GM12865 (cell line): Measurements from ENCODE around the gene GMPR2.
"Not testable (repeated sequence)": the region's sequence is repeated elsewhere in the genome, so short reads cannot be mapped to it uniquely, and the experiment has no call there.

ENCODE experiments used
- DNase-seq: peaks from one replicate; pipeline ENCODE4 v3.0.0; 2010; ENCODE audit warnings: low read depth
- H3K4me3 ChIP-seq: 2 replicates; pipeline ENCODE4 v1.5.1; 2011; ENCODE audit warnings: mild to moderate bottlenecking, low read depth, low read length, control low read depth
- TF ChIP-seq, protein P1 (sequence below): IDR thresholded peaks from 2 replicates; pipeline ENCODE4 v1.5.1; 2011; ENCODE audit warnings: low read length, control low read depth, low read depth, inconsistent platforms; ENCODE audit not compliant: insufficient read depth; ENCODE audit errors: missing control alignments

Gene GMPR2

GRCh38 chr14:24213866-24214662 lies 18.7 kb upstream of the GMPR2 start:
- DNase-seq = no peak
- peak overlapping the region; percentile 57 for H3K4me3 ChIP-seq
- TF ChIP-seq, protein P1, sequence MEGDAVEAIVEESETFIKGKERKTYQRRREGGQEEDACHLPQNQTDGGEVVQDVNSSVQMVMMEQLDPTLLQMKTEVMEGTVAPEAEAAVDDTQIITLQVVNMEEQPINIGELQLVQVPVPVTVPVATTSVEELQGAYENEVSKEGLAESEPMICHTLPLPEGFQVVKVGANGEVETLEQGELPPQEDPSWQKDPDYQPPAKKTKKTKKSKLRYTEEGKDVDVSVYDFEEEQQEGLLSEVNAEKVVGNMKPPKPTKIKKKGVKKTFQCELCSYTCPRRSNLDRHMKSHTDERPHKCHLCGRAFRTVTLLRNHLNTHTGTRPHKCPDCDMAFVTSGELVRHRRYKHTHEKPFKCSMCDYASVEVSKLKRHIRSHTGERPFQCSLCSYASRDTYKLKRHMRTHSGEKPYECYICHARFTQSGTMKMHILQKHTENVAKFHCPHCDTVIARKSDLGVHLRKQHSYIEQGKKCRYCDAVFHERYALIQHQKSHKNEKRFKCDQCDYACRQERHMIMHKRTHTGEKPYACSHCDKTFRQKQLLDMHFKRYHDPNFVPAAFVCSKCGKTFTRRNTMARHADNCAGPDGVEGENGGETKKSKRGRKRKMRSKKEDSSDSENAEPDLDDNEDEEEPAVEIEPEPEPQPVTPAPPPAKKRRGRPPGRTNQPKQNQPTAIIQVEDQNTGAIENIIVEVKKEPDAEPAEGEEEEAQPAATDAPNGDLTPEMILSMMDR = no peak

- peak; percentile 94 for DNase-seq
- TF ChIP-seq, protein P1 = peak; percentile 84
- peak within 1 kb of the TSS; percentile 74 for H3K4me3 ChIP-seq
Measured at GRCh38 chr14:24215495-24216344, 17.0 kb upstream of the GMPR2 start, which contains the start of gene MDP1. MDP1 (minus strand) TSS chr14:24216066; CDS start chr14:24215955, 111 bp downstream.

DNA sequence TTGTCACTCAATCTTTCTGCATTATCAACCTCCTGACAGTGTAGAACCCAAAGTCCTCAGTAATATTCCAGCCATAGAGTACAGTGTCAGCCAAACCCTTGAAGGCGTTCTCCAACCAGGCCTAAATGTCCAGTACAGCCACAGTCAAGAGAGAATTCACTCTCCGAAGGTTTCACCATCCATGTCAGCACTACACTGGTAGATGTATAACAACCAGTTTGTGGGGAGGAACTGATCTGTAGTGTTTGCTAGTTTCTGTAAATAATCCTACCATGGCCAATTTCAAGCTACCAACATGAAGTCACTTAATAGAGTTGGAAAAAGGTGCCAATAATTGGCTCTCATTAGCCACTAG lies 16.4 kb upstream of the GMPR2 start:
- no peak overlapping the region for H3K4me3 ChIP-seq
- TF ChIP-seq, protein P1 = no peak
- no peak for DNase-seq

- not testable (repeated sequence) for H3K4me3 ChIP-seq, DNase-seq
Measured at GRCh38 chr14:24216876-24217275, 15.9 kb upstream of the GMPR2 start.

DNA sequence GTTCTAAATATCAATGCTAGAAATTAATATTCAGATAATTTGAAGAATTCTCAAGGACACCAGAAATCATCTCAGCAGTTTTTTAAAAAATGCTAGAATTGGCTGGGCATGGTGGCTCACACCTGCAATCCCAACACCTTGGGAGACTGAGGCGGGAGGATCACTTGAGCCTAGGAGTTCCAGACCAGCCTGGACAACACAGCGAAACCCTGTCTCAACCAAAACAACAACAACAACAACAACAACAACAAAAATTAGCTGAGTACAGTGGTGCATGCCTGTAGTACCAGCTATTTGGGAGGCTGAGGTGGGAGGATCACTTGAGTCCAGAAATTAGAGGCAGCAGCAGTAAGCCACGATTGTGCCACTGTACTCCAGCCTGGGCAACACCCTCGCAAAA lies 13.6 kb upstream of the GMPR2 start:
- H3K4me3 ChIP-seq = no peak overlapping the region
- no peak for DNase-seq
- TF ChIP-seq, protein P1 = no peak

DNA sequence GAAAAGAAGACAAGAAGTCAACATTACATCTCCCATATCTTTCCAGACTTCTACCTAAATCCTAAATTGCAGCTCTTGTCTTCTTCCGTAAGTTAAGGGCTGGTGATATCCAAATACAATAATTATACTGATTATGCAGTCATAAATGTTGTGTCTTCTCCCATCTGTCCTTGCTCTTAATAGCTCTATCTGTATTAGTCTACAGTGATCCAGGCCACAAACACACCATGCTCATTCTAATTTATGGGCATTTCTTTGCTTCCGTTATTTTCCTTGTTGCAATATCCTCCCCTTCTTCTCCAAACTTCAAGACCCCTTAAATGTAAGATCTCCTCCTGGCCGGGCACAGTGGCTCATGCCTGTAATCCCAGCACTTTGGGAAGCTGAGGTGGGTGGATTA lies 13.2 kb upstream of the GMPR2 start:
- no peak for DNase-seq
- H3K4me3 ChIP-seq = no peak overlapping the region
- TF ChIP-seq, protein P1 = no peak

DNA sequence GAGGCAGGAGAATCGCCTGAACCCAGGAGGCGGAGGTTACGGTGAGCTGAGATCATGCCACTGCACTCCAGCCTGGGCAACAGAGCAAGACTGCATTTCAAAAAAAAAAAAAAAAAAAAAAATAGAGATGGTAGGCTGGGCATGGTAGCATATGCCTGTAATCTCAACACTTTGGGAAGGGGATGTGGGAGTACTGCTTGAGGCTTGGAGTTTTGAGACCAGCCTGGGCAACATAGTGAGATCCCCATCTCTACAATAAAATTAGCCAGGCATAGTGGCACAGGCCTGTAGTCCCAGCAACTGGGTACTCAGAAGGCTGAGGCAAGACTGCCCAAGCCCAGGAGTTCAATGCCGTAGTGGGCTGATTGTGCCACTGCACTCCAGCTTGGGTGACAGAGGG lies 9.7 kb upstream of the GMPR2 start:
- H3K4me3 ChIP-seq, DNase-seq: not testable (repeated sequence)
